Measurements from ENCODE around the gene ITGA8.
"Not testable (repeated sequence)": the region's sequence is repeated elsewhere in the genome, so short reads cannot be mapped to it uniquely, and the experiment has no call there.

ITGA8 gene

GRCh38 chr10:15719899-15720634 lies at the start of gene ITGA8:
TSS of gene ITGA8 (minus strand) at chr10:15719922. CDS start at chr10:15719771, 151 bp downstream.
- DNase-seq (ENCODE audit: low spot score) = peak; percentile 82

GRCh38 chr10:15764892-15765454 lies 45.3 kb upstream of the ITGA8 start:
- DNase-seq (ENCODE audit: low spot score) = no peak

GRCh38 chr10:15763006-15763405 lies 43.3 kb upstream of the ITGA8 start:
- DNase-seq (ENCODE audit: low spot score) = no peak

GRCh38 chr10:15762239-15762638 lies 42.5 kb upstream of the ITGA8 start:
- not testable (repeated sequence) for DNase-seq (ENCODE audit: low spot score)

GRCh38 chr10:15761224-15761623 lies 41.5 kb upstream of the ITGA8 start:
- DNase-seq (ENCODE audit: low spot score) = not testable (repeated sequence)

- DNase-seq (ENCODE audit: low spot score) = no peak
Measured at GRCh38 chr10:15760681-15761080, 41.0 kb upstream of the ITGA8 start.

GRCh38 chr10:15759265-15759664 lies 39.5 kb upstream of the ITGA8 start:
- DNase-seq (ENCODE audit: low spot score) = no peak

- no peak for DNase-seq (ENCODE audit: low spot score)
Measured at GRCh38 chr10:15758618-15759017, 38.9 kb upstream of the ITGA8 start.

GRCh38 chr10:15754937-15755336 lies 35.2 kb upstream of the ITGA8 start:
- no peak for DNase-seq (ENCODE audit: low spot score)

- DNase-seq (ENCODE audit: low spot score) = no peak
Measured at GRCh38 chr10:15751046-15751445, 31.3 kb upstream of the ITGA8 start.

GRCh38 chr10:15748126-15748525 lies 28.4 kb upstream of the ITGA8 start:
- DNase-seq (ENCODE audit: low spot score) = no peak

- no peak for DNase-seq (ENCODE audit: low spot score)
Measured at GRCh38 chr10:15747632-15748031, 27.9 kb upstream of the ITGA8 start.

GRCh38 chr10:15745751-15746150 lies 26.0 kb upstream of the ITGA8 start:
- no peak for DNase-seq (ENCODE audit: low spot score)

- DNase-seq (ENCODE audit: low spot score) = peak; percentile 57
Measured at GRCh38 chr10:15744217-15744865, 24.6 kb upstream of the ITGA8 start.

GRCh38 chr10:15743443-15743842 lies 23.7 kb upstream of the ITGA8 start:
- DNase-seq (ENCODE audit: low spot score) = no peak

GRCh38 chr10:15742836-15743235 lies 23.1 kb upstream of the ITGA8 start:
- no peak for DNase-seq (ENCODE audit: low spot score)

- no peak for DNase-seq (ENCODE audit: low spot score)
Measured at GRCh38 chr10:15742102-15742501, 22.4 kb upstream of the ITGA8 start.

GRCh38 chr10:15741581-15741980 lies 21.9 kb upstream of the ITGA8 start:
- no peak for DNase-seq (ENCODE audit: low spot score)

- no peak for DNase-seq (ENCODE audit: low spot score)
Measured at GRCh38 chr10:15740261-15740660, 20.5 kb upstream of the ITGA8 start.

- DNase-seq (ENCODE audit: low spot score) = no peak
Measured at GRCh38 chr10:15739254-15739970, 19.7 kb upstream of the ITGA8 start.

GRCh38 chr10:15738270-15738925 lies 18.7 kb upstream of the ITGA8 start:
- no peak for DNase-seq (ENCODE audit: low spot score)

GRCh38 chr10:15737656-15738055 lies 17.9 kb upstream of the ITGA8 start:
- DNase-seq (ENCODE audit: low spot score) = no peak
